ENCODE results near the gene DCAF4. TPM values are rescaled to one million over a fixed set of nuclear protein-coding genes. Genes with fewer than 3 reads are reported as not detected.
"Not testable (repeated sequence)": the region's sequence is repeated elsewhere in the genome, so short reads cannot be mapped to it uniquely, and the experiment has no call there.

The DCAF4 gene
- total RNA-seq, 1 donor from 2014 or later = 14.0 TPM

DNA sequence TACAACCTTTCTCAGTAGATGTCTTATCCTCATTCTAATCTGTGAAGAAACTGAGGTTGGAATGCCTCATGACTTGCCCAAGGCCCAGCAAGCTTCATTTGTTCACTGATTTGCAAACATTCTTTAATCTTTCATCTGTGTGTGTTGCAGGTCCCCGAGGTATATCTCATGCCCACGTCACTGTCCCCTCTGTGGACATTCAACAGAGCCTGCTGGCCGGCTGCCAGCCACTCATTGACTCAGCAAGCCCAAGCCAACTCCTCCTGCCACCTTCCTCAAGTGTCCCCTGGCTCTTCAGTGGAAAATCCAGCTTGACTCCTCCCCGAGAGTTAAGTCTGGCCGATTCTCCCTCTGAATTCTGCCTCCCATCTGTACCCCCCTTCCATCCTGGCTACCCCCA is 1.9 kb upstream of the DCAF4 start:
- DNase-seq (ENCODE audit: low spot score) = no peak
- intact Hi-C loops (cut with DNase I) = no loop called here

DNA sequence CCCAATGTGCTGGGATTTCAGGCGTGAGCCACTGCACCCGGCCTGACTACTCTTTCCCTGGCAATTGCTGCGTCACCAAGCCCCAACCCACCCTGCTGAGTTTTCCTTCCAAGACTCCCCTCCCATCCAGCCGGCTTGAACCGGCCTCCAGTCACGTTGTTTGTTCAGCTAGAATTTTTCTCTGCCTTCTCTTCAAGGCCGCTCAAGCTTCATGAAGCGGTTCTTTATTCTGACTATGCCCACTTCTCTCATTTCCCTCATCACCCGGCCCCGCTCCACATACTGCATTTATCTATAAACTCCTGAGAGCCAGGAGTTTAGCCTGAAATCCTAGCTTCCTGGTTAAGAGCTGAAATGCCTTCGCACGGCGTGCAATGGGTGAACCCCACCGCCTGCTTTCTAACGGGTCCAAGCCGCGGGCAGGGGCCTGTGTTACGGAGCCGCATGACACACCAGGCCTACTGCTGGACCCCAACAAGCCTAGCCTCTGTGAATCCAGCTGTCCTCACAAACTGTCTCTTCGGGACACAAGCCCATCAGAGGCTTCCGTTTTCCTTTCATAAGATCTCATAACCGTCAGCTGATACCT is 999 bp upstream of the DCAF4 start:
- DNase-seq (ENCODE audit: low spot score) (no peak), ATAC-seq (no peak)
- intact Hi-C loops (cut with DNase I) = loop anchor here (5.0 kb wide), 1 partner anchor 192 kb away; no protein-coding TSS in a partner anchor

More for the DNA sequence above, 1.9 kb upstream of the DCAF4 start:
- ATAC-seq = no peak

DNA sequence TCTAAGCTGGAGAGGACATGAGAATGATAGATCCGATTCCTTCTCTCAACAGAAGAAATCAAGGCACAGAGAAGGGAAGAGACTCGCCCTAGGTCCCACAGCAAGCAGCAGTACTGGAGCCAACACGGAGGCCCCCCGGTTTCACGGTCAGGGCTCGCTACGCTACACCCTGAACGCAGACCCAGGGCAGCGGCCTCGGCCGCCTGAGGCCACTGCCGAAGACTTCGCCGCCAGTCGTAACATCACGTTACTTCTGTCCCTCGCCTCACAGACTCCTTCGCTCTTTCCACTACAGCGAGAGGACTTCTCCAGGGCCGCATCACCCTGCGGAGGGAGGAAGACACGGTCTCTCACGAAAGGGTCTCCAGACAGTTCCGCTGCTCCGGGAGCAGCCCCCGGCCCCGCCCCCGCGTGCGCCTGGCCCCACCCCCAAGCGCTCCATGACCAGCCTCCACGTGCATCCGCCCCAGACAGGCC is 411 bp upstream of the DCAF4 start:
- ATAC-seq (peak; percentile 60), DNase-seq (ENCODE audit: low spot score) (no peak)
- intact Hi-C loops (cut with DNase I) = loop anchor here (5.0 kb wide), 1 partner anchor 191 kb away; no protein-coding TSS in a partner anchor

GRCh38 chr14:72928872-72929271 is 2.6 kb downstream of the DCAF4 start:
- ATAC-seq (no peak), DNase-seq (ENCODE audit: low spot score) (no peak)
- intact Hi-C loops (cut with DNase I) = loop anchor here (5.0 kb wide), 1 partner anchor 188 kb away; no protein-coding TSS in a partner anchor

- ATAC-seq (no peak), DNase-seq (ENCODE audit: low spot score) (no peak)
- intact Hi-C loops (cut with DNase I) = loop anchor here (5.0 kb wide), 1 partner anchor 188 kb away; no protein-coding TSS in a partner anchor
Observed at GRCh38 chr14:72929316-72930080, 3.2 kb downstream of the DCAF4 start.

DNA sequence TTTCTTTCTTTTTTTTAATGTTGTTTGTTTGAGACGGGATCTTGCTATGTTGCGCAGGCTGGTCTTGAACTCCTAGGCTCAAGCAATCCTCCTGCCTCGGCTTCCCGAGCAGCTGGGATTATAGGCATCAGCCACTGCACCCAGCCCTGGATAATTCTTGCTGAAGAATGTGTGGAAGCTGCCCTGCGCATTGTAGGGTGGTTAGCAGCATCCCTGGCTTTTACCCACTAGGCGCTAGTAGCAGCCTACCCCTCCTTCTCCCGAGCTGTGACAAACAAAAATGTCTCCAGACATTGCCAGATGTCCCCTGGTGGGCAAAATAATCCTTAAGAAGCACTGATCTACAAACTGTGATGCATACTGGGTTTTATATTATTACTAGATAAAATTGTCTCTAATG is 6.6 kb downstream of the DCAF4 start:
- DNase-seq (ENCODE audit: low spot score) (no peak), ATAC-seq (no peak)
- intact Hi-C loops (cut with DNase I) = no loop called here

GRCh38 chr14:72939630-72940029 is 13.4 kb downstream of the DCAF4 start:
- intact Hi-C loops (cut with DNase I) = no loop called here
- no peak for ATAC-seq
- no peak for DNase-seq (ENCODE audit: low spot score)

DNA sequence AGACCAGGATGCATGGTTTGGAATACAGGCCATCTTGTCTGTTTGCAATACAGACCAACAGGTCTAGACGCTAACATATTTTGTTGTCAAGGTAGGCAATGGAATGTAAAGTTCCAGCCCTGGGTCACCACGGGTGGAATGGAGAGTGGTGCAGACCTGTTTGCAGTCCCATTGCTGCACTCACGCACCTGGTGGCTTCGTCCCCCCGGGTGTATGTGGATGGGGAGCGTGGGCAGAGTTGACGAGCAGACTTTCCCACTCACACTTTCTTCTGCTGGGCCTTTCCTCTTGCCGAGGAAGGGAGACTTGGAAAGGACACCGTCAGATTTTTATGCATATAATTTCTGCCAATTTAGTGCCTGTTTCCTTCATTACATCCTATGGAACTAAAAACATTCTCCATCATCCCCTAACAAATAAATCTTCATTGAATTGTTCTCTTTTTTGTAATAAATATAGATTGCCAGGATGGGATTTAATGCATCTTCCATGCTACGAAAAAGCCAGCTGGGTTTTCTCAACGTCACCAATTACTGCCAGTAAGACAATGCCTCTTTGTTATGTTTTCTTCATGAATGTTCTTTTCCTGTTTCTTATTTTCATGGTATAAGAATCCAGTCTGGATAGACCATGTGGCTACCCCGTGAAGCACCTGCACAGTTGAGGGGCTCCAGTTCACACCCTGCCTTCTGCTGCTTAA is 15.2 kb downstream of the DCAF4 start:
- ATAC-seq (no peak), DNase-seq (ENCODE audit: low spot score) (no peak)
- intact Hi-C loops (cut with DNase I) = no loop called here

GRCh38 chr14:72942934-72943333 is 16.7 kb downstream of the DCAF4 start:
- intact Hi-C loops (cut with DNase I) = no loop called here
- ATAC-seq (no peak), DNase-seq (ENCODE audit: low spot score) (no peak)

- intact Hi-C loops (cut with DNase I) = no loop called here
- DNase-seq (ENCODE audit: low spot score) (no peak), ATAC-seq (no peak)
Observed at GRCh38 chr14:72943876-72944430, 17.7 kb downstream of the DCAF4 start.

GRCh38 chr14:72945356-72946027 is 19.2 kb downstream of the DCAF4 start:
- DNase-seq (ENCODE audit: low spot score) (no peak), ATAC-seq (no peak)
- intact Hi-C loops (cut with DNase I) = no loop called here

DNA sequence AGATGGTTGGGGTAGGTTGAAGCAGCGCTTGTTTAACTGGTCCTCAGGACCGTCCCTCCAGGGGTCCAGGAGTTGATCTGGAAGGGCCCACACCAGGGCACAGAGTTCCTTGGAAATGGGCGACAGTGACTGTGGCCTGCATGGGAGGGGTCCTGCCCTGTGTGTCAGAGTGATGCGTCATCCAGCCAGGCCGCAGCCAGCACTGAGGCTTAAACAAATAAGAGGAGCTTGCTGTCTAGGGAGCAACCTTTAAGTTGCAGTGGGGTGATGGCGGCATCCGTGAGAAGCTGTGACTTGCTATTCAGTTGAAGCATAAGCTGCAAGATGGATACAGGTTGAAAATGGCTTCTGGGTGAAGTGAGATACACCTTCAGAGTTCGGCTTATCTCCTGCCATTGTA is 20.2 kb downstream of the DCAF4 start:
- DNase-seq (ENCODE audit: low spot score) (no peak), ATAC-seq (no peak)
- intact Hi-C loops (cut with DNase I) = no loop called here

DNA sequence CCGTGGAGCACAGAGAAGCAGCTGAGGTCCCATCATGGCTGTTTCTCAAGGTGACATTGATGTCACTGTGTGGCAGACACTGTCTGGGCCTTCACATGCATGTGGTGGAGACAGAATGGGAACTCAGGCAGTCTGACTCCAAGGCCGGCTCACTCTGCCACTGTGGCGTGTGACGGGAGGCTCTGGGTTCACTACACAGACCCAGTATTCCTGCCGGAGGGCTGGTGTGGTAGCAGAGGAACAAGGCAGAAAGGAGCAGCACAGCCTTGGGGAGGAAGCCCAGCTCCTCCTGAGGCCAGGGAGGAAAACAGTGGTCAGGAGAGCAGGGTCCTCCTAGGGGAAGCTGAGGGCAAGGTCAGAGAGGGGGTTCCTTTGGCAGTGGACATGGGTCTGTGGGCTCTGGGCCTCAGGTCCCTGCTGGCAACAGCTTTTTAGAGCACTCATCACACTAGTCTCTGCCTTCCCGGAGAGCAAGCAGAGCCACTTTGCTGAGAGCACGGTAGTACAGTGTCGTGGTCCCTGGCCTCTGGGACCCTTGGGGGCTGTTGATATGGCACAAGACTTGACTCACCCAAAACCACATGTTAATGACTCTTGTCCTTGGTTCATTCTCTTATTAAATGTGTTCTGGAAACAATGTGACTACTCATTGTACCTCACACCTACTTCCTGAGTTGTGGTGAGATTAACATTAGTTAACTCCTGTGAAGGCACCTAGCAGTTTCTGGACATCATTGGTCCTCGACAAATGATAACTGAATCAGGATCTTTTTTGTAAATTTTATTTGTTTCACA is 21.3 kb downstream of the DCAF4 start:
- intact Hi-C loops (cut with DNase I) = no loop called here
- DNase-seq (ENCODE audit: low spot score) (no peak), ATAC-seq (no peak)

GRCh38 chr14:72948481-72949138 is 22.3 kb downstream of the DCAF4 start:
- DNase-seq (ENCODE audit: low spot score) (peak; percentile 85), ATAC-seq (peak; percentile 66)
- intact Hi-C loops (cut with DNase I) = no loop called here

- intact Hi-C loops (cut with DNase I) = no loop called here
- no peak for DNase-seq (ENCODE audit: low spot score)
Observed at GRCh38 chr14:72952171-72952570, 25.9 kb downstream of the DCAF4 start.

DNA sequence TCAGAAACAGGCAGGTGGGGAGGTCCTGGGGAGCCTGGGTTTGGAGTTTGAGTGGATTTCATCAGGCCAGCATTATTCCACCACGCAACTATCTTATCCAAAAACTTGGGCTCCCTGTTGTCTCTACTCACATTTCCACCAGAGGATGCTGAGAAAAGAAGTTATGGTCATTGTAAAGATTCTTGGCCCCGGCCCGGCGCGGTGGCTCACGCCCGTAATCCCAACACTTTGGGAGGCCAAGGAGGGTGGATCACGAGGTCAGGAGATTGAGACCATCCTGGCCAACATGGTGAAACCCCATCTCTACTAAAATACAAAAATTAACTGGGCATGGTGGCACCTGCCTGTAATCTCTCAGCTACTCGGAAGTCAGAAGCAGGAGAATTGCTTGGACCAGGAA is 30.5 kb downstream of the DCAF4 start:
- ATAC-seq; DNase-seq (ENCODE audit: low spot score); intact Hi-C loops (cut with DNase I): not testable (repeated sequence)

More at GRCh38 chr14:72952171-72952570, 25.9 kb downstream of the DCAF4 start:
- no peak for ATAC-seq

- DNase-seq (ENCODE audit: low spot score) (no peak), ATAC-seq (no peak)
- intact Hi-C loops (cut with DNase I) = no loop called here
Observed at GRCh38 chr14:72957213-72957612, 30.9 kb downstream of the DCAF4 start.

DNA sequence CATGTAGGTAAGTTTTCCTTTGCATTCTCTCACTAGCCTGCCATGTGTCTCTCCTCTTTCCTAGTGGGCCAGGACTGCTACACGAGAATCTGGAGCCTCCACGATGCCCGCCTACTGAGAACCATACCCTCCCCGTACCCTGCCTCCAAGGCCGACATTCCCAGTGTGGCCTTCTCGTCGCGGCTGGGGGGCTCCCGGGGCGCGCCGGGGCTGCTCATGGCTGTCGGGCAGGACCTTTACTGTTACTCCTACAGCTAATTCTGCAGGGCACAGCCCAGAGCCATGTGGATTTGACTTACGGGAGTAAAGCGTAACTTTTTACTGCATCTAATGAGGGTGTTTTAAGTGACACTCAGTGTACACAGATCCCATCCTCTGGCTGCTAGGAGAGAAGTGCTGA is 32.3 kb downstream of the DCAF4 start:
- DNase-seq (ENCODE audit: low spot score) = no peak
- intact Hi-C loops (cut with DNase I) = no loop called here
- ATAC-seq = no peak

All from sciatic nerve (tissue), 2 donors.